KMS-11 (cell line): ENCODE data around the gene GINS2.

ENCODE experiments used
- H2AFZ ChIP-seq: fragments of 200-600 bp; sonication (generic); 2 replicates; pipeline ENCODE4 v1.6.1; 2016; ENCODE audit warnings: antibody characterized with exemption, mixed run types, low read depth
- H3K27ac ChIP-seq: fragments of 200-600 bp; sonication (generic); 2 replicates; pipeline ENCODE4 v1.6.1; 2016; ENCODE audit warnings: mild to moderate bottlenecking, mixed run types
- H3K27me3 ChIP-seq: fragments of 200-600 bp; sonication (generic); 2 replicates; pipeline ENCODE4 v1.6.1; 2017; ENCODE audit warnings: mild to moderate bottlenecking, low read depth, mixed run types, moderate library complexity; ENCODE audit not compliant: insufficient read depth
- H3K36me3 ChIP-seq: fragments of 200-600 bp; sonication (generic); 2 replicates; pipeline ENCODE4 v1.6.1; 2017; ENCODE audit warnings: mild to moderate bottlenecking, mixed run types; ENCODE audit not compliant: insufficient read depth
- H3K4me1 ChIP-seq: fragments of 200-600 bp; sonication (generic); 2 replicates; pipeline ENCODE4 v1.6.1; 2016; ENCODE audit warnings: mild to moderate bottlenecking, low read depth, mixed run types; ENCODE audit not compliant: poor library complexity, severe bottlenecking
- H3K4me2 ChIP-seq: fragments of 200-600 bp; sonication (generic); 2 replicates; pipeline ENCODE4 v1.7.0; 2016; ENCODE audit warnings: mild to moderate bottlenecking, mixed run types
- H3K4me3 ChIP-seq: fragments of 200-600 bp; sonication (generic); IDR thresholded peaks from 2 replicates; pipeline ENCODE4 v1.6.1; 2017; ENCODE audit warnings: low read depth, low read length, mixed read lengths; ENCODE audit not compliant: insufficient read depth
- H3K79me2 ChIP-seq: fragments of 200-600 bp; sonication (generic); 2 replicates; pipeline ENCODE4 v1.6.1; 2016; ENCODE audit warnings: low read depth, mixed run types; ENCODE audit not compliant: insufficient read depth
- H3K9ac ChIP-seq: fragments of 200-600 bp; sonication (generic); 2 replicates; pipeline ENCODE4 v1.6.1; 2016; ENCODE audit warnings: mild to moderate bottlenecking, mixed run types
- H4K20me1 ChIP-seq: fragments of 200-600 bp; sonication (generic); 2 replicates; pipeline ENCODE4 v1.6.1; 2016; ENCODE audit warnings: mild to moderate bottlenecking, mixed run types; ENCODE audit not compliant: insufficient read depth
- CTCF ChIP-seq: fragments of 200-600 bp; sonication (generic); conservative IDR thresholded peaks from 2 replicates; pipeline ENCODE4 v1.6.1; 2017; ENCODE audit warnings: low read depth, mild to moderate bottlenecking, antibody characterized with exemption, low read length, moderate library complexity, mixed read lengths

Gene GINS2

GRCh38 chr16:85662976-85663830 is 25.6 kb downstream of the GINS2 start:
- H3K4me1 ChIP-seq = no peaks in the 10 kb centered on the region
- no peak for TF ChIP-seq CTCF
- H3K9ac ChIP-seq = no peak overlapping the region
- no peak overlapping the region for H3K4me2 ChIP-seq
- no peak overlapping the region for H3K27ac ChIP-seq
- H2AFZ ChIP-seq = no peak overlapping the region
- H3K36me3 ChIP-seq = no peaks in the 10 kb centered on the region
- no peak overlapping the region for H3K4me3 ChIP-seq
- no peaks in the 10 kb centered on the region for H4K20me1 ChIP-seq
- no peaks in the 10 kb centered on the region for H3K79me2 ChIP-seq
- H3K27me3 ChIP-seq = no peaks in the 10 kb centered on the region

GRCh38 chr16:85662482-85662812 is 26.3 kb downstream of the GINS2 start:
- no peak overlapping the region for H3K9ac ChIP-seq
- no peak overlapping the region for H2AFZ ChIP-seq
- no peak overlapping the region for H3K4me3 ChIP-seq
- H3K4me2 ChIP-seq = no peak overlapping the region
- no peak for TF ChIP-seq CTCF
- no peaks in the 10 kb centered on the region for H3K4me1 ChIP-seq
- no peaks in the 10 kb centered on the region for H3K27me3 ChIP-seq
- H3K79me2 ChIP-seq = no peaks in the 10 kb centered on the region
- H3K27ac ChIP-seq = no peak overlapping the region
- no peaks in the 10 kb centered on the region for H3K36me3 ChIP-seq
- H4K20me1 ChIP-seq = no peaks in the 10 kb centered on the region

- no peak for TF ChIP-seq CTCF
- H3K36me3 ChIP-seq = no peaks in the 10 kb centered on the region
- no peak overlapping the region for H3K4me3 ChIP-seq
- no peak overlapping the region for H3K27ac ChIP-seq
- no peak overlapping the region for H3K9ac ChIP-seq
- H3K4me2 ChIP-seq = no peak overlapping the region
- H4K20me1 ChIP-seq = no peaks in the 10 kb centered on the region
- H3K4me1 ChIP-seq = no peaks in the 10 kb centered on the region
- H3K79me2 ChIP-seq = no peaks in the 10 kb centered on the region
- H2AFZ ChIP-seq = no peak overlapping the region
- H3K27me3 ChIP-seq = no peaks in the 10 kb centered on the region
These were observed 26.8 kb downstream of the GINS2 start for GRCh38 chr16:85661740-85662481.

- H2AFZ ChIP-seq = no peak overlapping the region
- H4K20me1 ChIP-seq = no peaks in the 10 kb centered on the region
- no peak overlapping the region for H3K9ac ChIP-seq
- TF ChIP-seq CTCF = no peak
- no peaks in the 10 kb centered on the region for H3K36me3 ChIP-seq
- no peaks in the 10 kb centered on the region for H3K27me3 ChIP-seq
- H3K79me2 ChIP-seq = no peaks in the 10 kb centered on the region
- no peak overlapping the region for H3K4me2 ChIP-seq
- H3K4me1 ChIP-seq = no peaks in the 10 kb centered on the region
- no peak overlapping the region for H3K4me3 ChIP-seq
- no peak overlapping the region for H3K27ac ChIP-seq
These were observed 27.7 kb downstream of the GINS2 start for GRCh38 chr16:85660843-85661739.
